GM12872 (cell line): ENCODE data around the gene LRRC27.
A peak's percentile ranks its signal among the peaks of the same experiment; 100 is the strongest.

ENCODE experiments used
- CTCF ChIP-seq: IDR thresholded peaks from 3 replicates; pipeline ENCODE4 v1.5.1; 2011; ENCODE audit warnings: low read depth, mild to moderate bottlenecking, low read length, moderate library complexity; ENCODE audit not compliant: insufficient read depth

LRRC27 gene

GRCh38 chr10:132355754-132356153 lies 23.8 kb downstream of the LRRC27 start:
- no peak for TF ChIP-seq CTCF

GRCh38 chr10:132356621-132357195 lies 24.7 kb downstream of the LRRC27 start:
- TF ChIP-seq CTCF = no peak

- TF ChIP-seq CTCF = no peak
Measured at GRCh38 chr10:132357286-132358058, 25.5 kb downstream of the LRRC27 start.

GRCh38 chr10:132359305-132360040 lies 27.5 kb downstream of the LRRC27 start:
- TF ChIP-seq CTCF = no peak

- TF ChIP-seq CTCF = peak; percentile 73
Measured at GRCh38 chr10:132360766-132361447, 28.9 kb downstream of the LRRC27 start.

GRCh38 chr10:132361581-132362101 lies 29.6 kb downstream of the LRRC27 start:
- TF ChIP-seq CTCF = no peak
